Measurements from ENCODE around the gene EGLN2.
"Not testable (repeated sequence)": the region's sequence is repeated elsewhere in the genome, so short reads cannot be mapped to it uniquely, and the experiment has no call there.

Gene EGLN2

GRCh38 chr19:40836754-40837429 is 37.9 kb downstream of the EGLN2 start:
- TF ChIP-seq, protein P1, sequence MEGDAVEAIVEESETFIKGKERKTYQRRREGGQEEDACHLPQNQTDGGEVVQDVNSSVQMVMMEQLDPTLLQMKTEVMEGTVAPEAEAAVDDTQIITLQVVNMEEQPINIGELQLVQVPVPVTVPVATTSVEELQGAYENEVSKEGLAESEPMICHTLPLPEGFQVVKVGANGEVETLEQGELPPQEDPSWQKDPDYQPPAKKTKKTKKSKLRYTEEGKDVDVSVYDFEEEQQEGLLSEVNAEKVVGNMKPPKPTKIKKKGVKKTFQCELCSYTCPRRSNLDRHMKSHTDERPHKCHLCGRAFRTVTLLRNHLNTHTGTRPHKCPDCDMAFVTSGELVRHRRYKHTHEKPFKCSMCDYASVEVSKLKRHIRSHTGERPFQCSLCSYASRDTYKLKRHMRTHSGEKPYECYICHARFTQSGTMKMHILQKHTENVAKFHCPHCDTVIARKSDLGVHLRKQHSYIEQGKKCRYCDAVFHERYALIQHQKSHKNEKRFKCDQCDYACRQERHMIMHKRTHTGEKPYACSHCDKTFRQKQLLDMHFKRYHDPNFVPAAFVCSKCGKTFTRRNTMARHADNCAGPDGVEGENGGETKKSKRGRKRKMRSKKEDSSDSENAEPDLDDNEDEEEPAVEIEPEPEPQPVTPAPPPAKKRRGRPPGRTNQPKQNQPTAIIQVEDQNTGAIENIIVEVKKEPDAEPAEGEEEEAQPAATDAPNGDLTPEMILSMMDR (IDR thresholded peaks at IDR 0.05; ENCODE audit: control insufficient read depth, extremely low read depth, insufficient read depth): no peak
- DNase-seq (ENCODE audit: low read depth): no peak
- H3K4me3 ChIP-seq (ENCODE audit: low read depth, low read length): no peak overlapping the region

- DNase-seq (ENCODE audit: low read depth); H3K4me3 ChIP-seq (ENCODE audit: low read depth, low read length): not testable (repeated sequence)
Observed at GRCh38 chr19:40838477-40838876, 39.5 kb downstream of the EGLN2 start.

GRCh38 chr19:40842012-40842411 is 43.0 kb downstream of the EGLN2 start:
- DNase-seq (ENCODE audit: low read depth): not testable (repeated sequence)

DNA sequence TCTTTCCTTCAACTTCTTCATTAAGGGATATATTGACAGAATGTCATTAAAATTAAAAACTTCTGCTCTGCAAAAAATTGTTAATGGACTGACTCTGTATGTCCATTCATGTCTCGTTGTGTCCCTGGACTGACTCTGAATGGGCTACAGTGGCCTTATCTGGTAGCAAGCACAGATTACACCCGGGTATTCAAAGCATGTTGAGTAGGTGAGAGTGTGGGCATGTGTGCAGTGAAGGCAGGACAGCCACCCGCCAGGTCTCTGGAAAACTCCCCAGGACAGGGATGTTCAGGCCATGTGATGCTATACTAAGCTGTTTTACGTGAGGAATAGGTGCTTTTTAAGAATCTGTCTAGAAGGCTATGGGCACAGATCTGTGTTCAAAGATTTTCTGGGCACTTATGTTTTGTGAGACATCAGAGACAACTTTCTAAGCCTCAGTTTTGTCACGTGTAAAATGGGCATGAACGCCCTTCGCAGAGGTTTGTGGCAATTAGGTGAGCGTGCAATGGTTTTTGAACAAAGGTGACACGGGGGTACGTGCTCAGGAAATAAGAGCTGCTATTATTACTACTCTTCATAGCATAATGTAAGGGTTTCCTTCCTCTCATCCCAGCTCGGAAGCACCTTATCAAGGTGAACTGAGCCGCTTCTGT is 44.1 kb downstream of the EGLN2 start:
- H3K4me3 ChIP-seq (ENCODE audit: low read depth, low read length); DNase-seq (ENCODE audit: low read depth): not testable (repeated sequence)

More at GRCh38 chr19:40842012-40842411, 43.0 kb downstream of the EGLN2 start:
- not testable (repeated sequence) for H3K4me3 ChIP-seq (ENCODE audit: low read depth, low read length)

GRCh38 chr19:40843653-40844052 is 44.7 kb downstream of the EGLN2 start:
- H3K4me3 ChIP-seq (ENCODE audit: low read depth, low read length); DNase-seq (ENCODE audit: low read depth): not testable (repeated sequence)

- DNase-seq (ENCODE audit: low read depth); H3K4me3 ChIP-seq (ENCODE audit: low read depth, low read length): not testable (repeated sequence)
Observed at GRCh38 chr19:40846722-40847121, 47.7 kb downstream of the EGLN2 start.

- not testable (repeated sequence) for DNase-seq (ENCODE audit: low read depth); H3K4me3 ChIP-seq (ENCODE audit: low read depth, low read length)
Observed at GRCh38 chr19:40850277-40850676, 51.3 kb downstream of the EGLN2 start, which contains the start of gene CYP2A6. TSS of gene CYP2A6 (minus strand) at chr19:40850447. CDS start at chr19:40850426, 21 bp downstream.

GRCh38 chr19:40852467-40853152 is 53.6 kb downstream of the EGLN2 start:
- H3K4me3 ChIP-seq (ENCODE audit: low read depth, low read length); DNase-seq (ENCODE audit: low read depth): not testable (repeated sequence)
